Fibroblast of lung (primary cell): ENCODE results near the gene NPPC. TPM values are rescaled to one million over a fixed set of nuclear protein-coding genes. Genes with fewer than 3 reads are reported as not detected.

Experiments used
- DNase-seq, 2 donors: peaks; one replicate each; pipeline versions ENCODE4 v3.0.0 to v3.0.0-alpha.2; 2010; ENCODE audit warnings: low read depth in 2 of 2
- H2AFZ ChIP-seq: 2 replicates; pipeline ENCODE4 v1.5.1; 2012; ENCODE audit warnings: low read length, control low read depth, inconsistent platforms
- H3K27ac ChIP-seq: 2 replicates; pipeline ENCODE4 v1.5.1; 2011; ENCODE audit warnings: low read length, control low read depth; ENCODE audit not compliant: insufficient read depth
- H3K27me3 ChIP-seq: 2 replicates; pipeline ENCODE4 v1.5.1; 2011; ENCODE audit warnings: mild to moderate bottlenecking, low read length; ENCODE audit not compliant: control insufficient read depth, insufficient read depth
- H3K36me3 ChIP-seq: 2 replicates; pipeline ENCODE4 v1.5.1; 2011; ENCODE audit warnings: low read length; ENCODE audit not compliant: control insufficient read depth, insufficient read depth
- H3K4me1 ChIP-seq: 2 replicates; pipeline ENCODE4 v1.5.1; 2011; ENCODE audit warnings: low read length; ENCODE audit not compliant: control insufficient read depth, insufficient read depth; ENCODE audit errors: extremely low read depth
- H3K4me2 ChIP-seq: 2 replicates; pipeline ENCODE4 v1.5.1; 2011; ENCODE audit warnings: low read length, control low read depth; ENCODE audit not compliant: insufficient read depth; ENCODE audit errors: extremely low read depth
- H3K4me3 ChIP-seq, 4 experiments: fragments of 200-600 bp in 1 of 4; sonication (generic) in 1 of 4; replicated peaks in 1 of 4; 2 replicates each; pipeline ENCODE4 v1.5.1; 2011 to 2016; ENCODE audit warnings: low read length in 4 of 4, low read depth in 3 of 4, mild to moderate bottlenecking in 3 of 4, control low read depth in 2 of 4, inconsistent platforms in 1 of 4, mixed read lengths in 1 of 4; ENCODE audit not compliant: insufficient read depth in 1 of 4; ENCODE audit errors: control extremely low read depth in 1 of 4
- H3K79me2 ChIP-seq: 2 replicates; pipeline ENCODE4 v1.5.1; 2012; ENCODE audit warnings: mild to moderate bottlenecking, low read length, inconsistent platforms; ENCODE audit not compliant: control insufficient read depth, insufficient read depth
- H3K9ac ChIP-seq: 2 replicates; pipeline ENCODE4 v1.5.1; 2011; ENCODE audit warnings: mild to moderate bottlenecking, low read length, control low read depth; ENCODE audit not compliant: insufficient read depth
- H3K9me3 ChIP-seq: 2 replicates; pipeline ENCODE4 v1.5.1; 2012; ENCODE audit warnings: low read depth, low read length; ENCODE audit not compliant: control insufficient read depth, insufficient read depth
- H4K20me1 ChIP-seq: 2 replicates; pipeline ENCODE4 v1.5.1; 2011; ENCODE audit warnings: low read length; ENCODE audit not compliant: control insufficient read depth, insufficient read depth; ENCODE audit errors: extremely low read depth
- EZH2 ChIP-seq: IDR thresholded peaks from 2 replicates; pipeline ENCODE4 v1.5.1; 2012; ENCODE audit warnings: low read length, control low read depth, mild to moderate bottlenecking; ENCODE audit errors: missing control alignments
- polyA minus RNA-seq: library from RNA; depleted of rRNA, polyadenylated mRNA; stranded (reverse); fragments of >200 nt; gene quantifications from 2 replicates; pipeline ENCODE4 v1.2.3, GENCODE V29; 2011; ENCODE audit warnings: low replicate concordance
- polyA plus RNA-seq, 2 donors: library from polyadenylated mRNA; depleted of rRNA in 1 of 2; stranded (reverse) in 1 of 2; unstranded in 1 of 2; fragments of >200 nt; gene quantifications; 2 replicates each; pipeline ENCODE4 v1.2.1, GENCODE V29; 2011 to 2012; ENCODE audit warnings: missing spikeins in 1 of 2
- total RNA-seq: library from RNA; depleted of rRNA; stranded (reverse); fragments of >200 nt; gene quantifications from 2 replicates; pipeline ENCODE4 v1.2.1, GENCODE V29; 2014
- TF ChIP-seq, protein P1 (sequence below), 2 donors: IDR thresholded peaks in 1 of 2; conservative IDR thresholded peaks in 1 of 2; 1 replicate in 1 of 2; 2 replicates in 1 of 2; pipeline ENCODE4 v1.5.1; 2011 to 2012; ENCODE audit warnings: low read length in 2 of 2, control low read depth in 1 of 2, inconsistent platforms in 1 of 2, low read depth in 1 of 2, mild to moderate bottlenecking in 1 of 2

NPPC gene, protein sequence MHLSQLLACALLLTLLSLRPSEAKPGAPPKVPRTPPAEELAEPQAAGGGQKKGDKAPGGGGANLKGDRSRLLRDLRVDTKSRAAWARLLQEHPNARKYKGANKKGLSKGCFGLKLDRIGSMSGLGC
- total RNA-seq = not detected in 2 replicates
- not detected in 2 replicates for polyA plus RNA-seq
- polyA plus RNA-seq (2012) = not detected in 2 replicates
- not detected in 2 replicates for polyA minus RNA-seq

DNA sequence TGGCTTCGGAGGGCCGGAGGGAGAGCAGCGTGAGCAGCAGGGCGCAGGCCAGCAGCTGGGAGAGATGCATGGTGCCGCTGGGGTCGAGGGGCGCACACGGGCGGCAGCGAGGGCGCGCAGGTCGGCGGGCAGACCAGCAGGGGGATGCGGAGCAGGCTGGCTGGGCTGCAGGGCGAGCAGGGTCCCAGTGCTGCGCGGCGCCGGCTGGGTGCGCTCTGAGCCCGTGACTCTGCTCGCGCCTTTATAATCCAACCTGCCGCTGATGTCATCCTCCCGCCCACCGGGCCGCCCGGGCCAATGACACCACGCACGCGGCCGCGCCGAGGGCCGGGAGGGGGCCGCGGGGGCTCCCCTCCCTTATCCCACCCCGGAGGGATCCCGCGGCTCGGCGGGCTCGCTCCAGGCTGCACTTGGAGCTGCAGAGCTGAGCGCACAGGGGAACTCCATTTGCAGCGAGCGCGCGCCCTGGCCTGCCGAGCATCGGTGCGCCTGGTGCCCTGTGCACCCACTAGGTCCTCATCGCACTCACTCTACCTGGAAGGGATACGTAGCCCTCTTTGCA is at the start of gene NPPC:
Gene NPPC, minus strand, starts transcription at position 217 of the 562 bp plus-strand sequence. Its CDS starts 147 bp downstream, at position 70.
- no peaks in the 10 kb centered on the region for H3K79me2 ChIP-seq
- peaks cover 6% of the 10 kb centered on the region for H3K4me1 ChIP-seq
- peak; percentile 40 to 58 for DNase-seq
- H4K20me1 ChIP-seq = no peaks in the 10 kb centered on the region
- no peak for TF ChIP-seq EZH2
- TF ChIP-seq, protein P1, sequence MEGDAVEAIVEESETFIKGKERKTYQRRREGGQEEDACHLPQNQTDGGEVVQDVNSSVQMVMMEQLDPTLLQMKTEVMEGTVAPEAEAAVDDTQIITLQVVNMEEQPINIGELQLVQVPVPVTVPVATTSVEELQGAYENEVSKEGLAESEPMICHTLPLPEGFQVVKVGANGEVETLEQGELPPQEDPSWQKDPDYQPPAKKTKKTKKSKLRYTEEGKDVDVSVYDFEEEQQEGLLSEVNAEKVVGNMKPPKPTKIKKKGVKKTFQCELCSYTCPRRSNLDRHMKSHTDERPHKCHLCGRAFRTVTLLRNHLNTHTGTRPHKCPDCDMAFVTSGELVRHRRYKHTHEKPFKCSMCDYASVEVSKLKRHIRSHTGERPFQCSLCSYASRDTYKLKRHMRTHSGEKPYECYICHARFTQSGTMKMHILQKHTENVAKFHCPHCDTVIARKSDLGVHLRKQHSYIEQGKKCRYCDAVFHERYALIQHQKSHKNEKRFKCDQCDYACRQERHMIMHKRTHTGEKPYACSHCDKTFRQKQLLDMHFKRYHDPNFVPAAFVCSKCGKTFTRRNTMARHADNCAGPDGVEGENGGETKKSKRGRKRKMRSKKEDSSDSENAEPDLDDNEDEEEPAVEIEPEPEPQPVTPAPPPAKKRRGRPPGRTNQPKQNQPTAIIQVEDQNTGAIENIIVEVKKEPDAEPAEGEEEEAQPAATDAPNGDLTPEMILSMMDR (conservative IDR thresholded peaks at IDR 0.05 in 1 of 2, IDR thresholded peaks at IDR 0.05 in 1 of 2; ENCODE audit: low read depth in 1 of 2, low read length in 2 of 2) = peak in 1 of 2 donors; percentile 17
- peaks cover 56% of the 10 kb centered on the region for H3K27me3 ChIP-seq
- no peaks in the 10 kb centered on the region for H3K9me3 ChIP-seq
- no peak within 1 kb of the TSS for H3K9ac ChIP-seq
- H3K36me3 ChIP-seq = no peaks in the 10 kb centered on the region
- H3K27ac ChIP-seq = no peak within 1 kb of the TSS
- no peak within 1 kb of the TSS for H2AFZ ChIP-seq
- H3K4me2 ChIP-seq = peak within 1 kb of the TSS; percentile 79
- H3K4me3 ChIP-seq = peak within 1 kb of the TSS in 3 of 4 experiments; percentile 35 to 47 (median 42)

DNA sequence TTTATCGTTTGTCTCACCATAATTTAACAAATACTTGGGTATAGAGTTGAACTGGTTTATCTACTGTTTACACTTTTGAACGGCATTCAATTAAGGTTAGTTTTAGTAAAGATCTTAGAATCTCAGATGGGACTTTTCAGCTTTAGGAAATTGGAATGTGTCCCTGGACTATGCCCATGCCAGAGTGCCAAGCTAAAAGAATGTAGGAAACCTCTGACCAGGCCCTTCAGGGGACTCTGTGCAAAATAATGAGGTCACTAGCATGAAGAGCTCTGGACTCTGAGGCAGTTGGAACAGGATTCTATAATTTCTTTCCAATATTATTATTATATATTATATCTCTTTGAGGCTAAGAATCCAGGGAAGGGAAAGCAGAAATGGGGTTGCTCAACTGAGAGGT is 48.8 kb upstream of the NPPC start:
- no peaks in the 10 kb centered on the region for H3K4me1 ChIP-seq
- H3K4me3 ChIP-seq = no peak overlapping the region
- DNase-seq = no peak
- no peak overlapping the region for H3K4me2 ChIP-seq
- H3K27me3 ChIP-seq = no peaks in the 10 kb centered on the region
- H2AFZ ChIP-seq = no peak overlapping the region
- no peak overlapping the region for H3K27ac ChIP-seq
- H3K9me3 ChIP-seq = no peaks in the 10 kb centered on the region
- H3K36me3 ChIP-seq = no peaks in the 10 kb centered on the region
- TF ChIP-seq, protein P1 (conservative IDR thresholded peaks at IDR 0.05 in 1 of 2, IDR thresholded peaks at IDR 0.05 in 1 of 2; ENCODE audit: low read depth in 1 of 2, low read length in 2 of 2) = no peak
- TF ChIP-seq EZH2 = no peak
- H4K20me1 ChIP-seq = no peaks in the 10 kb centered on the region
- H3K9ac ChIP-seq = no peak overlapping the region
- peaks cover 2% of the 10 kb centered on the region for H3K79me2 ChIP-seq

DNA sequence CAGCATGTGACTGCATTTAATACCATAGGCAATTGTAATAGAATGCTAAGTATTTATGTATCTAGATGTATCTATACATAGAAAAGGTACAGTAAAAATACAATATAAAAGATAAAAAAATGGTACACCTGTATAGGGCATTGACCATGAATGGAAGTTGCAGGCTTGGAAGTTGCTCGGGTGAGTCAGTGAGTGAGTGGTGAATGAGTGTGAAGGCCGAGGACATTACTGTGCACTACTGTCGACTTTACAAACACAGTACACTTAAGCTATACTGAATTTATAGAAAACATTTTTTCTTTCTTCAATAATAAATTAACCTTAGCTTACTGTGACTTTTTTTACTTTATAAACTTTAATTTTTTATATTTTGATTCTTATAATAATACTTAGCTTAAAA is 44.3 kb upstream of the NPPC start:
- Histone ChIP-seq H3K27me3 (no peaks in the 10 kb centered on the region), H4K20me1 (no peaks in the 10 kb centered on the region), H3K4me1 (no peaks in the 10 kb centered on the region), H3K9ac (no peak overlapping the region), H3K4me2 (no peak overlapping the region), H3K27ac (no peak overlapping the region), H3K9me3 (no peaks in the 10 kb centered on the region), H3K79me2 (peaks cover 8% of the 10 kb centered on the region), H3K4me3 (no peak overlapping the region), H2AFZ (no peak overlapping the region), H3K36me3 (no peaks in the 10 kb centered on the region)
- DNase-seq = peak in 1 of 2 donors; percentile 23
- TF ChIP-seq EZH2 = no peak
- TF ChIP-seq, protein P1 (conservative IDR thresholded peaks at IDR 0.05 in 1 of 2, IDR thresholded peaks at IDR 0.05 in 1 of 2; ENCODE audit: low read depth in 1 of 2, low read length in 2 of 2) = no peak
